Stimulated activated CD4-positive, alpha-beta T cell treated with anti-CD3 and anti-CD28 coated beads, TNF-alpha, amount 100 ng/mL, for 4 hours (primary cell): ENCODE data around the gene CD163.
"Not testable (repeated sequence)": the region's sequence is repeated elsewhere in the genome, so short reads cannot be mapped to it uniquely, and the experiment has no call there.

ENCODE experiments used
- DNase-seq, 3 experiments: peaks; one replicate each; pipeline ENCODE4 v3.0.0-alpha.2; 2020; ENCODE audit warnings: low read depth in 3 of 3

Gene CD163

DNA sequence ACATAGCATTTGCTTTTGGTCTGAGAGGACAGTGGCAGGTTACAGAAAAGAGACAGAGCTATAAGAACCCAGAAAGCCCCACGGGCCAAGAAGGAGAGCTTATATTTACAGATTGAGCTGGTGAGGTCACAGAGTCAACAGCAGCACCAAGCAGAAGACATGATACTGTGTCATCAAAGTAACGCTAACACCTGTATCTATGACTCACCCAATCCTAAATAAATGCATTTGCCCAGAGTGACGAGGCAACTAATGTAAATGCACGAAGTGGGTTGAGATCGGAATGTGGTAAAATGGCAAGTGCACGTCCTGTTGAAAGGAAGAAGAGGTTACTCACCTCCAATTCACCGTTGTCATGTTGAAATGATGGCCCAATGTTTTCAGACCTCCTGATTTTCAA lies 52.9 kb downstream of the CD163 start:
- no peak for DNase-seq

GRCh38 chr12:7448099-7448498 lies 55.5 kb downstream of the CD163 start:
- DNase-seq: no peak

- DNase-seq: no peak
Measured at GRCh38 chr12:7444537-7444936, 59.0 kb downstream of the CD163 start.

DNA sequence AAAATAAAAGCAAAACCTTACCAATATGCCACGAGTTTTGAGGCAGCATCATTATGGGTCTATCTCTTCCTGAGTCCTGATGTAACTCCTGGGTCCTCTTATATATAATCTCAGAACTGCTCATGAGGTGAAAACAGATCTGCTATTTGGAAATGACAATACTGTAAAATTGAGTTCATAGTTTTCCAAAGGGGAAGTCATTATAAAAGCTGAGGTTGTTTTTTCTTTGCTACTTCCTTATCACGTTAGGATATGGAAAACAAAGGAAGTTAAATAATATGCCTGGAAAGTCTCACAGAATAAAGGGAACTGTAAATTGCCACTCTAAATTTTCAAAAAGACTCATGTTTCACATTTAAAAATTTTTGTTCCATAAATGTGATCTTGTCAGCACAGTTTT lies 59.5 kb downstream of the CD163 start, which contains the start of gene CD163L1:
CD163L1 (minus strand) TSS at position 78 of the 400 bp plus-strand sequence; CDS start at position 52, 26 bp downstream.
- DNase-seq: no peak

DNA sequence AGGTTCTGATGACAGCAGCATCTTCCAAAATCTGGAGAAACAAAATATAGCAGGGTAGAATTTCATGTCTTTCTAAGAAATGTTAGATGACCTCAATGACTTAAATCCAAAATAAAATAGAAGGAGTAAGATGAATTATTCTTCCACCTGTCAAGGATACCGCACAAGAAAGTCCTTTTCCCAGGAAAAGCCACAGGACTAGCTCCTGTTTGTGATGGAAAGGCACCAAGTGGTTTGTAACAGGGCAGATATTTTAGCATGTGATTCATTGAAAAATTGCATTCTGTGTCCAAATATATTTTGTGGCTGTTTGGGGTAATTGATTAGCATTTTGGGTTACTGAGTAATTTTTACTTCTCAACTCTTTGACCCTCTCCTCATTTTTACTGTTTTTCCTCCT lies 62.4 kb downstream of the CD163 start:
- DNase-seq: no peak

- DNase-seq: peak in 2 of 3 experiments; percentile 5 to 6
Measured at GRCh38 chr12:7439579-7440505, 63.7 kb downstream of the CD163 start.

DNA sequence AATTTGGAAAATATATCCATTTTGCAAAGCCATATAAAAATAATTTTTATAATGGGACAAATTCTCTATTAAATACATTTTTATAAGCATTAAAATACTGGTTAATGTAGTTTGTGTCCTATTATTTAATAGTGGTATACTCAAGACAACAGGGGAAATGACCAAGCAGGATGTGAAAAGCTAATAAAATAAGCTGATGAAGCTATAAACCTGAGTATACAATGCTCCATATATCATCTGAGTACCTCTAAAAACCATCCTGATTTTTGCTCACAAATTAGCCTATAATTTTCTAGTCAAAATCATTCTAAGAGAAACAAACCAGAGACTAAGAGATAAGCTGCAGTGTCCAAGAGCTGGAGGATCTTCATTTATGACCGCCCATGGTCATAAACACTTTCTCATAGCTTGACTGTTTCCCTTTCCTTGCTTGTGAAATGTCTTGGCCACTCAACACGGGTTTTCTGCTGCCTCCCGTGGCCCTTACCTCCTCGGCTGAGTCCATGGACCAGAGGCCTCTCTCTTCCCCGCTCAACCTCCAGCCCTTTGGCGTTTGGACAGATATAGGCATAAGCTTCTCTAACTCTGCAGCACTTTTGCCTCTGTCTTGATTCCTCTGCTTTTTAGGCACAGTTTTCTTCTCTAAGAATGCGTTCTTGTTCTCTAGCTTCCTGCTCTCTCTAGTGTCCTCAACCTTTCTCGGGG lies 65.1 kb downstream of the CD163 start:
- not testable (repeated sequence) for DNase-seq

GRCh38 chr12:7437494-7437893 lies 66.1 kb downstream of the CD163 start:
- DNase-seq: not testable (repeated sequence)

GRCh38 chr12:7434670-7435069 lies 68.9 kb downstream of the CD163 start:
- no peak for DNase-seq

- no peak for DNase-seq
Measured at GRCh38 chr12:7433276-7433822, 70.2 kb downstream of the CD163 start.

GRCh38 chr12:7431993-7432685 lies 71.4 kb downstream of the CD163 start:
- DNase-seq: no peak
